Stimulated activated CD4-positive, alpha-beta T cell treated with anti-CD3 and anti-CD28 coated beads, Interleukin-4, amount 100 ng/mL, for 4 hours (primary cell): ENCODE results near the gene POLR2I.
"Not testable (repeated sequence)": the region's sequence is repeated elsewhere in the genome, so short reads cannot be mapped to it uniquely, and the experiment has no call there.

Source experiments
- DNase-seq, 2 experiments: peaks; one replicate each; pipeline ENCODE4 v3.0.0-alpha.2; 2020

POLR2I gene

GRCh38 chr19:36114721-36115452, at the start of gene POLR2I:
Gene POLR2I, minus strand, starts transcription at chr19:36114875. Its CDS starts 19 bp downstream, at chr19:36114856.
- peak; percentile 97 to 99 for DNase-seq

GRCh38 chr19:36163813-36164212, 49.1 kb upstream of the POLR2I start:
- no peak for DNase-seq

- no peak for DNase-seq
Measured at GRCh38 chr19:36160821-36161596, 46.3 kb upstream of the POLR2I start.

GRCh38 chr19:36153126-36153525, 38.5 kb upstream of the POLR2I start:
- DNase-seq, result no peak

GRCh38 chr19:36152352-36153091, 37.8 kb upstream of the POLR2I start, which contains the start of gene COX7A1:
Gene COX7A1, minus strand, starts transcription at chr19:36152447. Its CDS starts 40 bp downstream, at chr19:36152407.
- DNase-seq, result no peak

GRCh38 chr19:36152019-36152351, 37.3 kb upstream of the POLR2I start:
- no peak for DNase-seq

- no peak for DNase-seq
Measured at GRCh38 chr19:36151144-36152018, 36.7 kb upstream of the POLR2I start.

- DNase-seq, result no peak
Measured at GRCh38 chr19:36150586-36150985, 35.9 kb upstream of the POLR2I start.

GRCh38 chr19:36149673-36150406, 35.2 kb upstream of the POLR2I start:
- no peak for DNase-seq

- DNase-seq, result no peak
Measured at GRCh38 chr19:36144624-36145023, 29.9 kb upstream of the POLR2I start.

GRCh38 chr19:36142496-36142895, 27.8 kb upstream of the POLR2I start:
- DNase-seq, result no peak

- no peak for DNase-seq
Measured at GRCh38 chr19:36142046-36142445, 27.4 kb upstream of the POLR2I start.

GRCh38 chr19:36141039-36141927, 26.6 kb upstream of the POLR2I start:
- peak; percentile 86 to 89 for DNase-seq

- DNase-seq, result peak; percentile 28 to 31
Measured at GRCh38 chr19:36140304-36141038, 25.8 kb upstream of the POLR2I start.

GRCh38 chr19:36139473-36140303, 25.0 kb upstream of the POLR2I start, which contains the start of gene CAPNS1:
Gene CAPNS1, plus strand, starts transcription at chr19:36140066. Its CDS starts 946 bp downstream, at chr19:36141012.
- DNase-seq, result peak; percentile 88 to 90

GRCh38 chr19:36139120-36139472, 24.4 kb upstream of the POLR2I start:
- no peak for DNase-seq

- DNase-seq, result no peak
Measured at GRCh38 chr19:36136964-36137686, 22.4 kb upstream of the POLR2I start.

GRCh38 chr19:36134867-36135266, 20.2 kb upstream of the POLR2I start:
- DNase-seq, result not testable (repeated sequence)
